IPS DF 4.7 (cell line): Measurements from ENCODE around the gene FRMD5.

Experiments used
- DNase-seq: peaks from one replicate; pipeline ENCODE4 v3.0.0-alpha.2; 2013; ENCODE audit warnings: low spot score; ENCODE audit errors: extremely low read depth

The FRMD5 gene

GRCh38 chr15:43931119-43931518, 264.0 kb downstream of the FRMD5 start:
- no peak for DNase-seq

DNA sequence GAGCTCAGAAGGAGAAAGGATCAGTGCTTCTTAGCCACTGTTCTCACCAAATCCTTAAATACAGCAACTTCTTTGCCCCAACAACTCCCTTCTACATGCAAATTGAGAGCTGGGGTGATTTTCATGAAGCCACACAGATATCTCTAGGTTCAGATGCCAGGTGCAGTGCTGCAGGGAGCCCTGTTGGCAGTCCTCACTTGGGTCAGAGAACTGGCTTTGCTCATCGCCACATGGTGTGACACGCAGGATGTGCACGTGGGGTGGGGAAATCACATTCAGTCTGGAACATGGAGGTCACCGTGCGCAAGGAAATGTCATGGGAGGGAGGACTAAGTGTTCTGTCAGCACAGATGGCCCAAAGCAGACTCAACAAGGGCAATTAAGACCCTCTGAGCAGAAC, 264.5 kb downstream of the FRMD5 start:
- no peak for DNase-seq

GRCh38 chr15:43930079-43930478, 265.0 kb downstream of the FRMD5 start:
- no peak for DNase-seq

DNA sequence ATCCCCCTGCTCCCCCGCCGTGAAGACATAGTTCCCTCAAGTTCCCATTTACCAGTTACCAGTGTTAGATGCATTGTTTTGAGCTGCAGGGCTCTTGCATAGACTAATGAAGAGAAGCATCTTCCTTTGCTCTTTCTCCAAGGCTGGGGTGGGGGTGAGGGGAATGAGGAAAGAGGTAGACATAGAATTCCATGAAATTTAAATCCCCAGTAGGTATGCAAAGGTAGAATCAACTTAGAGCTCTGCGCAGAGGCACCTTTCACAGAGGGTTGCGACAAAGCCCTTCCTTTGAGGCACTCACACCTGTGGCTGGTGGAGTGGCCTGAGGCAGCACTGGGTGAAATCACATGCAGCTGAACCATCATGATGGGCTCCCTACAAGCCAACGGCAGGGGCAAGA, 266.9 kb downstream of the FRMD5 start:
- no peak for DNase-seq

GRCh38 chr15:43927203-43927602, 267.9 kb downstream of the FRMD5 start:
- DNase-seq: no peak

GRCh38 chr15:43923553-43923952, 271.5 kb downstream of the FRMD5 start:
- DNase-seq: no peak

- no peak for DNase-seq
Observed at GRCh38 chr15:43922021-43922420, 273.1 kb downstream of the FRMD5 start.

DNA sequence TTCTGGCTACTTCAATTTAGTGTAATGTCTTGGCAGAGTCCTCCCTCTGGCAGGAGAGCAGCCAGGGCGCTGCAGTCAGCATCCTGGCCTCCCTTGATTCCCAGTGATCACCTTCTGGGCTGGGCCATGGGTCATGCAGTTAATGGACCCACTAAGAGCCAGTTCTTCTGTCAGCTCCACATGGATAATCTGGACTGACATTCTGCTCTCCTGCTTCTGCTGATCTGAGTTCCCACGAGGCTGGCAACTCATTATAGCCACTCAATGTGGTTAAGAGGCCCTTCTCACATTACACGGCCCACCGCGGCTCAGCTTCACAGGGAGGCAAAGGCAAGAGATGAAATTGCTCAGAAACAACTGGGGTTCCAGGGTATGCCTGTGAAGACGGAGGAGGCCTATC, 274.3 kb downstream of the FRMD5 start:
- DNase-seq: no peak

GRCh38 chr15:43920254-43920600, 274.8 kb downstream of the FRMD5 start:
- no peak for DNase-seq

- no peak for DNase-seq
Observed at GRCh38 chr15:43919540-43920253, 275.4 kb downstream of the FRMD5 start.

DNA sequence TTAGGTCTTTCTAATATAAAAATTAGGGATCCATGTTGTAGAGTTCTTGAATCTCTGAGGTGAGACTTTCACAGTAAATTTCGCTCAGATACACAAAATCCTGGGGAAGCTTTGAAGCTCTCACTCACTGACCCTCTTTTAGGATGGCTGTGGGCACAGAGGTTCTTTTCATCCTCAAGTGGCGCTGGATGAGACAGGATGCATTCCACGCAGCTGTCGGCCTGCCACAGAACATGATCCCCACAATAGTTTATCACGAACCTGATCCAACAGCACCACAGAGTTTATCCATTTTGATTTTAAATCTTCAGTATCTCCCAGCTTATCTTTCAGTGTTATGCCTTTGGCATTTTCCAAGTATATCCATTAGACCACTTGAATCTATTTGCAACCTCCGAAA, 276.4 kb downstream of the FRMD5 start:
- DNase-seq: no peak

- DNase-seq: no peak
Observed at GRCh38 chr15:43916326-43916660, 278.8 kb downstream of the FRMD5 start.

- no peak for DNase-seq
Observed at GRCh38 chr15:43915631-43916325, 279.3 kb downstream of the FRMD5 start.

DNA sequence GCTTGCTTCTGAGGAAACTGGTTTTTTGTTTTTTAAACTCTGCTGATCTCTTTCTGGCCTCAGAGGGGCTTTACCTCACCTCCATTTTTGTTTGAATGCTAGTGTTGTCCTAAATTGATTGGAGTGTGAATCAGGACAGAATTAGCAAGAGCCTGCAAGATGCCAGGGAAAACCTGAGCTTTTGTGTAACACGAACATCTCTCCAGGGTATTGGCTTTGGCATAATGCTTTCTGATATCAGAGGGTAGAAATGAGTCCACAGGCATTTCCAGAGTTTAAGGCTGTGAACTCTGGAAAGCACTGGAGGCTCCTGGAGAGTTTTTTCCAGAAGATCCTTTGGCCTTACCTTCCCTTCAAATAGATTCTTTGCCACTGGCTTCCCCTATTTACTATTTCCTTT, 281.1 kb downstream of the FRMD5 start:
- DNase-seq: no peak

GRCh38 chr15:43913026-43913780, 281.9 kb downstream of the FRMD5 start:
- DNase-seq: no peak

- no peak for DNase-seq
Observed at GRCh38 chr15:43912208-43912607, 282.9 kb downstream of the FRMD5 start.

DNA sequence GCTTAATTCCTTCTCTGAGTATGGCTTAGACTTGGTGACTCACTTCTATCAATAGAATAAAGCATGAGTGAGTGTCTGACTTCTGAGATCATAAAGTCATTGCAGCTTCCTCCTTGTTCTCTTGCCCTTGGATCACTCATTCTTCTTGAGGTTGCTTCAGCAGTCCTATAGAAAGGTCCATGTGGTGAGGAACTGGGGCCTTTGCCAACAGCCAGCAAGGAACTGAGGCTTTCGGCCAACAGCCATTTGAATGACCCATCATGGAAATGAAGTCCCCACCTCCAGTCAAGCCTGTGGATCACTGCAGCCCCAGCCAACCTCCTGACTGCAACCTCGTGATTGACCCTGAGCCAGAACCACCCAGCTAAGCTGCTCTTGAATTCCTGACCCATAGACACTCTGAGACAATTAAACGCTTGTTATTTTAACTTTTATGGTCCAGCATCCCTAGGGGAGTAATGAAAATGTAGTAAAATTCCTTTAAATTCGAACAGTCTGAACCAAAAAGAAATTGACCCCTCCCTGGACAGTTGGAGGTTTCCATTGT, 283.8 kb downstream of the FRMD5 start:
- no peak for DNase-seq

DNA sequence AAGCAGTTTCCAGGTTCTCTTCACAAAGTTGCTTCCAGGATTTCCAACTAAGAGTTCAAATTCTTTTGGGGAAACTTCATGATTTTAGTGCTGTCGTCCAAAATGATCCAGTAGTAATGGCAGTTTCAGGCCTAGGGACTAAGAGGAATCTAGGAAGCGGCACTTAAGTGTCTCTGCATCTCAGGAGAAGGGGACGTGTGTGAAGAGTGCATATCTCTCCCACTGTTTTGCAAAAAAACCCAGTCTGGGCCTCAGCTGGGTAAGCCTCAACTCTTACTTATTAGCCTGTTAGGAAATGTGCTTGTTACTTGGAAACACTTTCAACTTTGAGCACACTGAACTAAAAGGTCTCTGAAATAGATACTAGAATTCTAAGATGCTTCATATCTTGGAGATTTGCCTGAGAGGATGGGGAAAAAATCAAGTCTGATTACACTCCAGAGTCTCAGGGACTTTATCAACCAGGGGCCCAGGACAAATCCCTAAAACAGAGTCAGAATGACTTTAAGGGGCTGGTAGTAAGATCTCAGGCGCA, 286.5 kb downstream of the FRMD5 start:
- no peak for DNase-seq

DNA sequence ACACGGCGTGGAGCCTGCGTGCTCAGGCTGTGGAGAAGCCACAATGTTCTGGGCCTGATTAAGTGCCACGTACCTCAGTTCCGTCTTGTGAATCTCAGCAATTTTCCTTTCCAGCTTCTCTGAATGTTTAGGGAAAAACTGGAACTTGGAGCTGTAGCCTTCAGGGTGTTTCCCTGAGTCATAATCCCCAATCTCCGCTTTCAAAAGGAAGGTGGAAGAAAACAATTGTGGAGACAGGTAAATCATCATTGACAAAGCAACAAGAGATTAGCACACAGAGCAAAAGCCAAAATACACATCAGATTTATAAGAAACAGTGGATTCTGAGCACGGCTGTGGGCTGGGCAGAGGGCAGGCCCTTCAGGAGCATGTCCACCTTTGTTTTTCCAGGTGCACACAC, 289.3 kb downstream of the FRMD5 start:
- no peak for DNase-seq

- DNase-seq: peak; percentile 78
Observed at GRCh38 chr15:43903864-43904290, 291.2 kb downstream of the FRMD5 start.

DNA sequence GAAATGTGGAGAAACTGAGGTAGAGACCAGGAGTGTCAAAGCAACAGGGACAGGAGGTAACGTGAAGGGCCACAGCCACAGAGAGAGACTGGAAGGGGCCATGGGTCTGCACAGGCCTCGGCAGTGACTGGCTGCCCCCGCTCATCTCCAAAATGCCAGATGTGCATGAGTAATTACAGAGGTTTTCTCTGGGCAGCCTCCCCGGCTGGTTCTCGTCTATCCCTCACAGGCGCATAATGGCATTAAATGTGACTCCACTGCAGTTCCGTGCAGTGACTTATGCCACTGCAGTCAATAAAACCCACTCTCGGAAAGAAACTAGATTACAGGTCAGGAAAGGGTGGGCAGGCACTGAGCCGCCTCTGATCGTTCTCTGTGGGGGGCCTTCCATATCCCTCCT, 293.6 kb downstream of the FRMD5 start:
- DNase-seq: no peak

DNA sequence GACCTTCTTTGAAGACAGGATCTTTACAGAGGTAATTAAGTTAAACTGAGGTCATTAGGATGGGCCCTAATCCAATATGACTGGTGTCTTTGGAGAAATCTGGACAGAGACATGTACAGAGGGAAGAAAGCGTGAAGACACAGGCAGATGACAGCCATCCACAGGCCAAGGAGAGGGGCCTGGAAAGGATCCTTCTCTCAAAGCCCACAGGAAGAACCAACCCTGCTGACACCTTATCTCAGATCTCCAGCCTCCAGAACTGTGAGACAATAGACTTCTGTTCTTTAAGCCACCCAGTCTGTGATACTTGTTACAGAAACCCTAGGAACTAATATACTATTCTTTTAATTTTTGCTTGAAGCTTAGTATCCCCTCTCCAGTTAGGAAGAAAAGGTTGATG, 294.1 kb downstream of the FRMD5 start:
- no peak for DNase-seq
